ENCODE data around the gene THRSP.

DNA sequence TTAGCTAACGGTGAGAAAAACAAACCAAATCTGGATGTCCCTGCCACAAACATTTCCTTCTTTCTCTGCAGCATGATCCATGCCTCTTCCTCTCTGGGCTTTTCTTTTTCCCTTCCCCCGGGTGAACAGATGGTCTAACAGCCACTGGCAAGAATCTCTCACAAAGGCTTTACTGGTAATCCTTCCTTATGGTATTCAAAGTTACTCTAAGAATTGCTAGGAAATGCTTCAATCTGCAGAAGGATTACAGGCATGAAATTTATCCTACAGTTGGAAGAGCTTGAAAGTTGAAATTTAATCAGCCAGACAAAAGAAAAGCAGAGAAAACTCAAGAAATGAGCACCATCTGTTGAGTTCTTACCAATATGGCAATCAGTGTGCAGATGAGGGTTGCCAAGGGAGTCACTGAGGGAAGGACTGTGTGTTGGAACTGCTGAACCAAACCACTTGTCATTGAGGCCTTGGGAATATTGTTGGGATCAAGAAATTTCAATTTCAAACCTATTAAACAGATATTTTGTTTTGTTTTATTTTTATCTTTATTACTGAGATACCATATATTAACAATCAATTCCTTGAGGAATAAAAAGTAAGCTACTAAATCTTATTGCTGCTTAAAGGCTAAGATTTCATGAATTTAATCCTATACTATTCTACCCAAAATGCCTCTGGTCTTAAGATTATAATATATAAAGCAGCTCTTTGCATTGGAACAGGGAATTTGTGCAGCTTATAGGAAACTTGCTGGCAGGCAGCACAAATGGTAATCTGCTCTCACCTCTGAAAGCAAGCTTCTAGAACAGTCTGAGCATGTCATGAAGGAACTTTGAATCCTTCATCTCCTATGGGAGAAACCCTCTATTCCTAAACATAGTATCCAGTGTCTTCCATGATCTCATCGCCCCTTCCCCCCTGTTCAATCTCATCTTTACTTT, 45.7 kb downstream of the THRSP start:
- TF ChIP-seq, protein P1, sequence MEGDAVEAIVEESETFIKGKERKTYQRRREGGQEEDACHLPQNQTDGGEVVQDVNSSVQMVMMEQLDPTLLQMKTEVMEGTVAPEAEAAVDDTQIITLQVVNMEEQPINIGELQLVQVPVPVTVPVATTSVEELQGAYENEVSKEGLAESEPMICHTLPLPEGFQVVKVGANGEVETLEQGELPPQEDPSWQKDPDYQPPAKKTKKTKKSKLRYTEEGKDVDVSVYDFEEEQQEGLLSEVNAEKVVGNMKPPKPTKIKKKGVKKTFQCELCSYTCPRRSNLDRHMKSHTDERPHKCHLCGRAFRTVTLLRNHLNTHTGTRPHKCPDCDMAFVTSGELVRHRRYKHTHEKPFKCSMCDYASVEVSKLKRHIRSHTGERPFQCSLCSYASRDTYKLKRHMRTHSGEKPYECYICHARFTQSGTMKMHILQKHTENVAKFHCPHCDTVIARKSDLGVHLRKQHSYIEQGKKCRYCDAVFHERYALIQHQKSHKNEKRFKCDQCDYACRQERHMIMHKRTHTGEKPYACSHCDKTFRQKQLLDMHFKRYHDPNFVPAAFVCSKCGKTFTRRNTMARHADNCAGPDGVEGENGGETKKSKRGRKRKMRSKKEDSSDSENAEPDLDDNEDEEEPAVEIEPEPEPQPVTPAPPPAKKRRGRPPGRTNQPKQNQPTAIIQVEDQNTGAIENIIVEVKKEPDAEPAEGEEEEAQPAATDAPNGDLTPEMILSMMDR (conservative IDR thresholded peaks at IDR 0.05; ENCODE audit: low read depth, low read length) = no peak
- TF ChIP-seq EZH2 (IDR thresholded peaks at IDR 0.05; ENCODE audit: low read length, unreplicated experiment) (no peak), EZH2phosphoT487 (IDR thresholded peaks at IDR 0.05; ENCODE audit: borderline replicate concordance, low read length) (no peak)
